Dendritic cell treated with granulocyte-macrophage colony-stimulating factor and Interleukin-4, amounts not matched to agents 40 ng/mL and 50 ng/mL, for 4 days (primary cell): Measurements from ENCODE around the gene MPHOSPH9.
A peak's percentile ranks its signal among the peaks of the same experiment; 100 is the strongest.

Experiments used
- H3K27ac Mint-ChIP-seq: one replicate; pipeline ENCODE4 v1.8.0; 2022; ENCODE audit warnings: mild to moderate bottlenecking, mixed read lengths
- H3K27me3 Mint-ChIP-seq: one replicate; pipeline ENCODE4 v1.8.0; 2022; ENCODE audit warnings: mild to moderate bottlenecking, mixed read lengths
- H3K36me3 Mint-ChIP-seq: one replicate; pipeline ENCODE4 v1.8.0; 2022; ENCODE audit warnings: low read depth, mixed read lengths
- H3K4me1 Mint-ChIP-seq: one replicate; pipeline ENCODE4 v1.8.0; 2022; ENCODE audit warnings: low read depth, mixed read lengths
- H3K4me3 Mint-ChIP-seq: one replicate; pipeline ENCODE4 v1.8.0; 2022; ENCODE audit warnings: mild to moderate bottlenecking, moderate library complexity, mixed read lengths
- H3K9me3 Mint-ChIP-seq: one replicate; pipeline ENCODE4 v1.8.0; 2022; ENCODE audit warnings: mixed read lengths
- intact Hi-C: fragments of 100-400 bp; cut with micrococcal nuclease; formaldehyde crosslinking; loops from one replicate; pipeline ENCODE4 v1.15.0; 2022

MPHOSPH9 gene

DNA sequence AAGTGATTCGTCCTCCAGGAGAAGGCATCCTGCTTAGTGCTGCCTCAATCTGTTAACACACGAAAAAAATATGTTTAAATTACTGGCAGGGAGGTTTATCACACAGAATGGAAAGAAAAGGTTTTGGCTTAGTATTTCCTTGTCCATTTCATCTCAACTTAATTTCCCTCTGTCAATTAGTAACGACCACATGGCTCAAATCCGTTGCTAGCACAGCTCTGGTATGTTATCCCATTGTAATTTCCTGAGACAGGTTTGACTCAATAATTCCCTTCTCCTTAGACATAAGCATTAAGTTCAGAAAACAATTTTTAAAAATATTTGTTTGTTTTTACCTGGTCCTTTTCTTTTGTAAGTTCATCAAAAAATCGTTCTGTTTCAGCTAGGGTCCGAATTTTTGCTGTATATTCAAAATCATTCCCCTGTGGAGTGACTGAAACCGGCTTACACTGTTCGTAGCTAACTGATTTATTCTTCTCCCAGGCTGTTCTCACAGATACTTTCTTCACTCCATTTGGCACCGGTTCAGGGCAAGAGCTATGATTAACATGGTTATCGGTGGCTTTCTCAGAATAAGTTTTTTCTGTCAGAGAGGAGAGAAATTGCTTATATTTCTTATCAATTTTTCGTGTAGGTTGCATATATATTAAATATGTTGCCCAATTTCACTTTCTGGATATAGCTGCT is 72.0 kb downstream of the MPHOSPH9 start:
- Mint-ChIP-seq H3K9me3 (no peaks in the 10 kb centered on the region), H3K36me3 (peaks cover 55% of the 10 kb centered on the region), H3K4me3 (no peak overlapping the region), H3K4me1 (no peaks in the 10 kb centered on the region), H3K27me3 (no peaks in the 10 kb centered on the region), H3K27ac (no peak overlapping the region)
- intact Hi-C loops: no loop called here

DNA sequence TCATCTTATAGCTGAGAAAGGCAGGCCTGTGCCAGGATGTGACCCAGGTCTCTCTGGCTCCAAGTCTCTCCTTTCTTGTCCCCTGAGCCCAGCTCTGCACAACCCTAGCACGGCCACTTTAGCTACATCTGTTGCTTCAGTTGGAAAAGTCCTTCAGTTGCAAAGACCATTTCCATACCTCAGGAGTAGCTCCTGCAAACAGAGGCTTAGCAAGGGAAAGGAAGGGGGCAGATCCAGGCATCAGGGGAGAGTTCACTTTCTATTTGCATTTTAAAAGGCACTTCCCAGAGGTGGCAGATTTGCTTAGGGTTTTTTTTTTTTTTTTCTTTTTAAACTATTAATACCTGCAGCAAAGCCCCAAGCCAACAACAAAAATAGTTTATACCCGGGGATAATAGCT is 79.0 kb downstream of the MPHOSPH9 start:
- Mint-ChIP-seq H3K27me3 (peaks cover 23% of the 10 kb centered on the region), H3K4me1 (peaks cover 13% of the 10 kb centered on the region), H3K27ac (no peak overlapping the region), H3K9me3 (no peaks in the 10 kb centered on the region), H3K36me3 (peaks cover 12% of the 10 kb centered on the region), H3K4me3 (no peak overlapping the region)
- intact Hi-C loops: no loop called here

DNA sequence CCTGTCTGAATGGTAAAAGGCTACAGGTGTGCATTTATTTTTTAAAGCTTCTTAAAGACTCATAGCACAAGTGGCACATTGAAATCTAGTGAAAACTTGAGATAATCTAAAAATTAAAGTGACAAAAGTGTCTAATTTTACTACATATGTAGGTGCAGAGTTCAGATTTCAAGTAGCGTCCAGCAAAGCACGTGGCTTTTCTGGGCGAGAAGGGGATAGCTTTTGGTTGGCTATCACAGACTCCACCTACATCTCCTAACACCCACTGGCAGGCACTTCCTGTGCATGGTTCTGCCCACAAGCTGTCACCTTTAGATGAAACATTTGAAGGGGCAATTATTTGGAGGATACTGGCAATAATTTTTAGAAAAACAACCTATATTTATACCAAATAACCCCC is 80.1 kb downstream of the MPHOSPH9 start:
- intact Hi-C loops: no loop called here
- Mint-ChIP-seq H3K27me3 (peaks cover 27% of the 10 kb centered on the region), H3K4me1 (peaks cover 13% of the 10 kb centered on the region), H3K27ac (no peak overlapping the region), H3K36me3 (peaks cover 10% of the 10 kb centered on the region), H3K4me3 (no peak overlapping the region), H3K9me3 (no peaks in the 10 kb centered on the region)

DNA sequence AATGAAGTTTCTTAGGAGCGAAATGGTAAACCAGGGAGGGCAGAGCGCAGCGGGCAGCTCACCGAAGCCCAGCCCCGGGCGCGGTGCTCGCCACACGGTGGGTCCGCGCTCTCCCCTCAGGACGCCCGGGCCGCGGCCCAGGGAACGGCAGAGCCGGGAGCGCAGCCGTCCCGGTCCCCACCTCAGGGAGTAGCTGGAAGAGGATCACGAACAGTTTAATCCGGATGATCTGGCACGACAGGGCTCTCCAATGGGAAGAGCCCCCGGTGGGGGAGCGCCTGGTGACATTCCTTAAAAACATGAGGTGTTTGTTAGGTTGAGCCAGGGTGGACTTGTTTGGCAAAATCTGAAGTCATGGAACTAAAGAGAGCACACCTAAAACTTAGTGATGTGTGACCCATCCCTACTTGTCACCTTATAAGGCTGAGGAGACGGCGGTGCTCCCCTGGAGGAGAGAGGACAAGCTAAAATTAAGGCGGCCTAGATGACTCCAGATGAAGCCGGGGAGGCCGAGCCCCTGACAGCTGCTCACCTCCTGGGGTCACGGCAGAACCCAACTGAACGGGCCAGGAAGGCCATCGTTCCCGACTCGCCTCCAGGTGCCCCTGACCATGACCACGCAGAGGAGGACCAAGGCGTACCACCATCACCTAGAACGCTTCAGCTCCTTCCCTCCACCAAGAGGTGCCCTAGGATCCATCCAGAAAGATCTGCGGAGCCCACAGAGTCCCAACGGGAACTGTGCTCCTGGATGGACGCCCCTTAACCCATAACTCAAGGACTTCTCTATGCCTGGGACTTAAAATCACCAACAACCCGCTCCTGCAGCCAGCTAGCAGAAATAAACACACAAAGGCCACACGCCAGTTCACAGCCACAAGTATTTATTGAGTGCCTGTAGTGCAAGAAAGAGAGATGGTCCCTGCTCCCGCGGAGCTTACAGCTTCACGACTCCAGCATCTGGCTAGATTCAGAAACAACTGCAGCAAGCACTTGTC is 81.2 kb downstream of the MPHOSPH9 start:
- Mint-ChIP-seq H3K36me3 (peaks cover 10% of the 10 kb centered on the region), H3K4me1 (peaks cover 19% of the 10 kb centered on the region), H3K27ac (no peak overlapping the region), H3K9me3 (no peaks in the 10 kb centered on the region), H3K4me3 (peak overlapping the region; percentile 62), H3K27me3 (peaks cover 27% of the 10 kb centered on the region)
- intact Hi-C loops: no loop called here

DNA sequence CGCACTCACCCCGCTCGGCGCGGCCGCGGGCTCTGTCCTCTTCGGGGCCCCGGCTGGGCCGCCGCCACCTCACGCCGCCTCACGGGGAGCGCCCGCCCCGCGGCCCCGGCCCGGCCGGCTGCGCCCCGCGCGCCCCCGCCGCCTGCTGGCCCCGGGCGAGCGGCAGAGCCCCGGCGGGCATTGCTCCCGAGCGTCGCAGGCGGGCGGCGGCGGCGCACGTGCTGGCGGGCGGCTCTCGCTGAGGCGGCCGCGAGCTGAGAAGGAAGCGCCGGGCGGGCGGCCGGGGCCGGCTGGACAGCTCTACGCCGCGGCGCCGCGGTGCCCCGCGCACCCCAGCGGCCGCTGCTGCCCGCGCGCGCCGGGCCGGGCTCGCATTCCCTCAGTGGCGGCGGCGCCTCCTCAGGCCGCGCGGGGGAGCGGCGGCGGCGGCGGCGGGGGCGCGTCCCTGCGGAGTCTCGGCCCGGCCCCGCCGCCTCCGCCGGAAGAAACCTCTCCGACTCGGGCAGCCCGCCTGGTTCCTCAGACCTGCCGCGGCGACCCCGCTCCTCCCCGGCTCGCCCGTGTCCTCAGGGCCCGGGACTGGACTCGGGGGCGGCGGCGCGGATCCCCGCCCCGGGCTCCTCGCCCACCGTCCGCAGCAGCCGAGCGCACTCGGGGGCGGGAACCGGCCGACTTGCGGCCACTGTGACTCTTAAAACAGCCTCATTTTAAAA is 82.0 kb downstream of the MPHOSPH9 start, which contains the start of gene PITPNM2:
PITPNM2 (minus strand) TSS at position 347 of the 713 bp plus-strand sequence. CDS start 116,500 bp downstream, outside the sequence.
- intact Hi-C loops: no loop called here

DNA sequence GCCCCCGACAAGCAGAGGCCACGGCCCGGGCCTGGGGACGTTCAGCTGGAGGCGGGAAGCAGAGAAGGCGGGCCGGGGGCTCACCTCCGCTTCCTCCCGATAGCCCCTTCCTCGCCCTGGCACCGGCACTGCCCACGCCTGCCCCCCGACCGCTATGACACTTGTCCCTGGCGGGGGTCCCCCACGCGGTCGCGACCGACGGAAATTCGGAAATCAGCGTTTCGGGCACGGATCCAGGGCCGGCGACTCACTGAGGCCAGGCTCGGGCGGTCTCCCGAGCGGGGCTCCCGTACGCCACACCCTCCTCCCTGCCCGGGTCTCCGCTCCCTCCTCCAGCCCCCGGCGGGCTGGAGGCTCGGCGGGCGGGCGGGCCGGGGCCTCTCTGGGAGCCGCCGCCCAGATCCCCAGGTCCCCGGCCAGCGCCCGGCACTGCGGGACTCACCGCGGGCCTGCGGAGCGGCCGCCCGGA is 82.6 kb downstream of the MPHOSPH9 start:
- Mint-ChIP-seq H3K4me1 (peaks cover 19% of the 10 kb centered on the region), H3K4me3 (peak overlapping the region; percentile 68)

More for the DNA sequence above, 82.0 kb downstream of the MPHOSPH9 start, which contains the start of gene PITPNM2:
- Mint-ChIP-seq H3K4me3 (peak within 1 kb of the TSS; percentile 68), H3K27ac (no peak within 1 kb of the TSS), H3K9me3 (no peaks in the 10 kb centered on the region), H3K36me3 (peaks cover 10% of the 10 kb centered on the region), H3K4me1 (peaks cover 19% of the 10 kb centered on the region), H3K27me3 (peaks cover 27% of the 10 kb centered on the region)

DNA sequence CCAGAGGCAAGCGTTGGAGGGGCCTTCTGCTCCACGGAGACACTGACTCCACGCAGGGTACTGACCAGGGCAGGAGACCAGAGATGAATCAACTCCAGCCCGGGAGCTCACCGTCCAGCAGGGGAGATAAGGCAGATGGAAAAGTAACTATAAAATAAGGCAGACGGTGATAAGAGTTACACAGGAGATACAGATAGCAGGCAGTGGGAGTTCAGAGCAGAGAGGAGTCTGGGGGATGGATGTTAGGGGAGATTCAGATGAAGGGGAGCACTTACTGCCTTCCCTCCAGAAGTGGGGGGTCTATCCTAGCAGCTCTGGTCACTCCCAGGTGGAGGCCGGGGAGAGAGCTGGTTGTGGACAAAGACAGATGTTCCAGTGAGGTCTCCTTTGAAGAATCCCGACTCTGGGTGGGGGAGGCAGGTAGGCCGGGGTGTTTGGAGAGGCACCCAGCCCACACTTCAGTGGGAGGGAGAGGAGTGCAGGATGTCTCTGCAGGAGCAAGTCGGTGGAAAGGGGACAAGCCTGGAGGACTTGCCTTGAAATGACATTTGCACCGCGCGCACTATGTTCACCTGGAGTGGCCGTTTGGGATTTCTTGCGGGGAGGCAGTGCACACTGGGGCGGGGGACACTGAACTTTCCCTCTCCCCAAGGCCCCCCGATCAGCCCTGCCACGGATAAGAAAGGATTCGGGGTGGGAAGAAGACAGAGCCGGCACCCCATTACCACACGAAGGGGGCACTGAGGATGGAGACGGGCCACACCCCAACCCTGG is 83.3 kb downstream of the MPHOSPH9 start:
- Mint-ChIP-seq H3K27ac (no peak overlapping the region), H3K9me3 (no peaks in the 10 kb centered on the region), H3K36me3 (no peaks in the 10 kb centered on the region), H3K4me1 (peaks cover 19% of the 10 kb centered on the region), H3K4me3 (peak overlapping the region; percentile 68), H3K27me3 (peaks cover 27% of the 10 kb centered on the region)
- intact Hi-C loops: no loop called here

More for the DNA sequence above, 82.6 kb downstream of the MPHOSPH9 start:
- peaks cover 27% of the 10 kb centered on the region for H3K27me3 Mint-ChIP-seq
- no peak overlapping the region for H3K27ac Mint-ChIP-seq
- H3K36me3 Mint-ChIP-seq: peaks cover 4% of the 10 kb centered on the region
- H3K9me3 Mint-ChIP-seq: no peaks in the 10 kb centered on the region
- intact Hi-C loops: no loop called here

DNA sequence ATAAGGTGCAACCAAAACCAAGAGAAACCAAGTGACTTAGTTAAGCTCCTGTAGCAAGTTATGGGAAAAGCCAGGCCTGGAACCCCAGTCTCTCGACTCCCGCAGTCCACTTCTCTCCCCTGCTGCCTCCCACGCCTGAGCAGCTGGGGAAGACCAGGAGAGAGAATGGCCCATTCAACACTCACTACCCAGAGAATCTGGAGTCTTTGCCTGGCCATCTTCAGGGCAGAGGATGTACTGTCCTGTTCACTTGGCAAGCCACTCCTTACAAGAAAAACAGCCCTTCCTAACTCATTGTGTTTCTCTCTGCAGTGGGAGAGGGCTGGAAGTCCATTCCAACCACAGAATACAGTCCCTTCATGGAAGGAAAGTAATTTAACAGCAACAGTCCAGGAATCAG is 83.9 kb downstream of the MPHOSPH9 start:
- no peaks in the 10 kb centered on the region for H3K36me3 Mint-ChIP-seq
- no peaks in the 10 kb centered on the region for H3K9me3 Mint-ChIP-seq
- intact Hi-C loops: no loop called here
- peak overlapping the region; percentile 68 for H3K4me3 Mint-ChIP-seq
- H3K27me3 Mint-ChIP-seq: peaks cover 27% of the 10 kb centered on the region
- H3K4me1 Mint-ChIP-seq: peaks cover 19% of the 10 kb centered on the region
- no peak overlapping the region for H3K27ac Mint-ChIP-seq

DNA sequence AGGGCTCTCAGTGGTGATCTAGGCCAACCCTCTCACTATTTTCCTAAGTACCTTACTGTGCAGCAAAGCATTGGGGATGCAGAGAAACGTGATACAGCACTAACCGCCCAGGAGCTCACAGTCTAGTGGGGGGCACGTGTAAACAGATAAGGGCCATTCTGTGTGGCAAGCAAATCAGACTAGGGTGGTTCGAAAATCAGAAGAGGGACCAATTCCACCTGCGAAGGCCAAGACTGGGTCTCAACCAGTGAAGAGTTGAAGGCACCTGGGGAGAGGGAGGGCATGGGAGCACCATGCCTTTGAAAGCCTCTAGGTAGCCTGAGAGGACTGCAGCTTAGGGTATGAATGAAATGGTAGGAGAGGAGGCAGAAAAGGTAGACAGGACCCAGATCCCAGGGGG is 84.3 kb downstream of the MPHOSPH9 start:
- no peaks in the 10 kb centered on the region for H3K36me3 Mint-ChIP-seq

DNA sequence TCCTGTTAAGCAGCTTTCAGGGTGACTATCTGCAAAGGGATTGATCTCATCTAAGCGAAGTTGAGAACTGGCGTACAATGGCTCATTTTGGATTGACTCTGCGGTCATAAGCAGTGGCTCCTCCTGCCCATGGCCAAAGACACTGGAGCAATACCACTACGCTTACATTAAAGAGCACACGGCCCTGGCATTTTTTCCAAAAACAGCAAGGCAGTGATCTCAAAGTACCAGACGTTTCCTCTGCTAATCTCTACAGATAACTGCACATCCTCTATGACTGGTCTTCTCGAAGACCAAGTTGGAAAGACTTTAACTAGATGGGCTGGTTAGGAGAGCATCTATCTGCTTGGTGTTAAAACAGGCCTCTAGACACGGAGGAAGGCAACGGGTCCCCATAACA is 84.7 kb downstream of the MPHOSPH9 start:
- peaks cover 24% of the 10 kb centered on the region for H3K4me1 Mint-ChIP-seq
- no peak overlapping the region for H3K4me3 Mint-ChIP-seq
- H3K36me3 Mint-ChIP-seq: no peaks in the 10 kb centered on the region
- H3K27me3 Mint-ChIP-seq: peaks cover 27% of the 10 kb centered on the region
- intact Hi-C loops: no loop called here
- no peak overlapping the region for H3K27ac Mint-ChIP-seq
- H3K9me3 Mint-ChIP-seq: no peaks in the 10 kb centered on the region

More for the DNA sequence above, 84.3 kb downstream of the MPHOSPH9 start:
- Mint-ChIP-seq H3K4me1 (peaks cover 19% of the 10 kb centered on the region), H3K9me3 (no peaks in the 10 kb centered on the region), H3K4me3 (no peak overlapping the region), H3K27ac (no peak overlapping the region), H3K27me3 (peaks cover 27% of the 10 kb centered on the region)
- intact Hi-C loops: no loop called here

DNA sequence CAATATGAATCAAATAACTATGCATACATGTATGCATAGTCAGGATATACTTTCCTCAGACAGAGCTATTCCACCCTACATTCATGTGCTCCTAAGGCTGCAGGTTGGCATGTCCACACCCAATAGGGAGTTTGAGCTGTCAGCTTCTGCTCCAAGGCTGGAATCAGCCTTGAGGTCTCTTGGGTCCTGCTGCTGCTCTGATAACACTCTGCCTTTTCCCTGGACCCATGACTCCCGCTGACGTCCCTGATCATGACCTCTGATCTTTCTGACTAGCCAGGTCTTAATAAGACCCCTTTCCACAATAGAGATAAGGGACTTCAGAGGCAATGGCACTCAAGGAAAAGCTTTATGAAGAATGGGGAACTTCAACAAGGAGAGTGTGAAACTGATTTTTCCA is 87.7 kb downstream of the MPHOSPH9 start:
- Mint-ChIP-seq H3K36me3 (no peaks in the 10 kb centered on the region), H3K4me3 (no peak overlapping the region), H3K9me3 (no peaks in the 10 kb centered on the region), H3K27ac (no peak overlapping the region), H3K4me1 (peaks cover 26% of the 10 kb centered on the region), H3K27me3 (peaks cover 16% of the 10 kb centered on the region)
- intact Hi-C loops: no loop called here

DNA sequence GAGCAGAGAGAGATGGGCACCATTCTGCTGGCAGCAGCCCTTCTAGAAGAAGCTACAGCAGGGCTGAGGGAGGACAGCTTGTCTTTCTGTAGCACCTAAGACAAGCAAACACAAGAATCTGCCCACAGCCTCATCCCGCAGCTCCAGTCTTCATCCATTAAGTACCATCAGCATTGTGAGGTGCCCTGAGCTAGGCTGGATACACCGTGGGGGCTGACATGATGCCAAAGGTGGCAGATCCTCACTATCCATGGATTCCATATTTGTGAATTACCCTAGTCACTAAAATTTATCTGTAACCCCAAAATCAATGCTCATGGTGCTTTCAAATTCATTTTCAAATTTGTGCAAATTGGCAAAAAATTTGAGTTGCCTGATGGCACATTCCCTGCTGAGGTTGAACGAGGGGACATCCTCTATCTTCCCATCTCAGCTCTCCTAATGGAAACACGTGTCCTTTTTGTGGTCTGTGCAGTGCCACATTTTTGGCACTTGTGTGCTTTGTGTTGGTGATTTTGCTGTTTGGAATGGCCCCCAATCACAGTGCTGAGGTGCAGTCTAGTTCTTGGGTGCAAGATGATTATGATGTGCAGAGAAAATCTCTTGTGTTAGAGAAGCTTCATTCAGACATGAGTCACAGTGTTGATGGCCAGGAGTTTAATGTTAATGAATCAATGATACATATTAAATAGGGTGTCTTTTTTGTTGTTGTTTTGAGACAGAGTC is 89.0 kb downstream of the MPHOSPH9 start:
- H3K9me3 Mint-ChIP-seq: no peaks in the 10 kb centered on the region
- no peak overlapping the region for H3K27ac Mint-ChIP-seq
- peaks cover 4% of the 10 kb centered on the region for H3K27me3 Mint-ChIP-seq
- H3K4me1 Mint-ChIP-seq: peaks cover 15% of the 10 kb centered on the region
- no peaks in the 10 kb centered on the region for H3K36me3 Mint-ChIP-seq
- no peak overlapping the region for H3K4me3 Mint-ChIP-seq
- intact Hi-C loops: no loop called here
